GDM1 (cell line): ENCODE data around the gene HAUS7.
A peak's percentile ranks its signal among the peaks of the same experiment; 100 is the strongest.

Source experiments
- DNase-seq: peaks from one replicate; lab custom pipeline; 2025; lab: John Stamatoyannopoulos, UW

HAUS7 gene

DNA sequence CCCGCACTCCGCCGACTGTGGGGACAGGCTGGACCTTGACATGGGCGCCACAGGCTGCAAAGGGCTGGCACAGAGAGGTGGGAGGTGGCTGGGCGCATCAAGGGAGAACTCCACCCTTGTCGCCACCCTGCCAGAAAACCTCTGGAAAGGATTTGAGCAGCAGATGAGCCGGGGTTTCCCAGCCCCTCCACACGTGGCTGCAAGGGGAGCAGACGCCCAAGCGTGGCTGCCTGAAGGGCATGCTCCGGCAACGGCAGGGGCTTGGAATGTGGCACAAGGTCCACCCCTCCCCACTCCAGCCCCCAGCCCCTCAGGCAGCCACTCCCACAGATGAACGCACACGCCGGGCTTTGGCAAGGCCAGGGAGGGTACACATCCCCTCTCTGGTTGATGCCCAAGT lies 29.0 kb upstream of the HAUS7 start:
- no peak for DNase-seq

DNA sequence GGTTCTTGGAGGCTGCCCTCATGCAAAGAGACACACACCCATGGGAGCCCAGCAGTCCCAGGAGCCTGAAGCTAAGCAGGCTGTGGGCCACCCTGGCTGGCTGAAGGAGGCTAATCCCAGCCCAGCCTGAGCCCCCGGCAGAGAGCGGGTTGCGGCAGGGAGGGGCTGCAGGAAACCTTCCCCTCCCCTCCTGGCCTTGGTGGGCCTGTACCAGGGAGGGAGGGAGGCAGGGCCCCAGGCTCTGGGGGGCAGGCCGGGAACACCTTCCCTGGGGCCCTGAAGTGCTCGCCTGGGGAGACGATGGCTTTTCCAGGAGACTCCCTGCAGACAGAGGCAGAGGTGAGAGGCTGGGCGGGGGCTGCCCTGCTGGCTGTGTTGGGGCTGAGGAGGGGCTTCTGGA lies 28.1 kb upstream of the HAUS7 start:
- no peak for DNase-seq

DNA sequence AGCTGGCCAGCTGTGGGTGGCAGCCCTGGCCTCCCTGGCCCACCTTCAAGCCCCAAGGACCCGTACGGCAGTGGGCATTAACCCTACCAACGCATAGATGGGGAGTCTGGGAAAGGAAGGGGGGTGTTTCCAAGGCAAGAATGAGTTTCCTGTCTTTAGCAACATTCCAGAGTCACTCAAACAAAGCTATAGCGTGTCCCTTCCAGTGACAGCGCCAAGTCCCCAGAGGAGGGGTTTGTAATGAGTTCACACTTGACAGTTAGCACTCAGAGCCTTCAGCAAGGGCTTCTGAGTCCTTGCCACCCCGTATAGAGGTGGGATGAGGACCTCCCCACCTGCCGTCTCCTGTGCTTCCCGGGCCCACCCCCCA lies 26.2 kb upstream of the HAUS7 start:
- DNase-seq = no peak

DNA sequence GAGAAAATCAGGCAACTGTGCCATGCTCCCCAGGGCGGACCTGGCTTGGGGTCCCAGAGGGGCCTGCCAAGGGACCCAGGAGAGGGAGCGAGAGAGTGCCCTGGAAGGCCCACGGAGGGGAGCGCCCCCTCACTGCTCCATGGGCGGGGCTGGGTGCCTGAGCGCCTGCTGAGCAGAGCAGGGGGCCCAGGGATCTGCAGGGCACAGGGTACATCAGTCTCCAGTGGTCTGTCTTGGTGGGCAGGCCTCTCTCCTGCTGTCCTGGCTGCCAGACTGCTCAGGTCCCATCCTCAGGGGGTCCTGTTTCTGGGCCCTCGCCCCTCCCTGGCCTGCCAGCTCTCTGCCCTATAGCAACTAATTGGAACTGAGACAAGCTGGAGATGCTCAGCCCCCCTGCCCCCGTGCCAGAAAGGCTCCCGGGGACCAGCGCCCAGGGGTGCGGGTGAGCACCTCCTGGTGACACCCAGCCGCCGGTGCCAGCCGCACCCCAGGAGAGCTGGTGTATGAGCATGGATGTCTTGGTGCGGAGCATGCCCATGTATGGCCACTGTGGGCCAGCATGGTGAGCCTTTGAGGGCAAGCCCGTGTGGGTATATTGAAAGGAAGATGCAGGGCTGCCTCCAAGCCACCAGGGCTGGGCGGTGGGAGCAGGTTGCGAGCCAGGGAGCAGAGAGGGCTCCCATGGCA lies 25.7 kb upstream of the HAUS7 start:
- no peak for DNase-seq

DNA sequence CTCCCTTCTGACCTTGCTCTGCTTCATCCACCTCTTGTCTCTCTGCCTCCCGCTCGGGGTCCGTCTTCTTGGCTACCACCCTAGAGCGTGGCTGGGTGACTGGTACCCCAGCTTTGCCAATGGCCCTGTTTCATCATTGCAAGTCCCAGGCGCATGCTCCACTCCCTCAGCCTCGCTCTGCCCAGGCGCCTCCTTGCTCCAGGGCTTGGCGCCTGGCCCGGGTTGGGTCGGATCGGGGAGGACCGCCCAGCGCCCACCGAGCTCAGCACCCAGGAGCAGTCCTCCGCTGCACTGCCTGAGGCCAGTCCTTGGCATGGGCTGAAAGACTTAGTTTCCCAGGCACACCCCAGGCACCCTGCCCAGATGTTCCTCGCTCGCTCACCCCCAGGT lies 25.0 kb upstream of the HAUS7 start:
- no peak for DNase-seq

DNA sequence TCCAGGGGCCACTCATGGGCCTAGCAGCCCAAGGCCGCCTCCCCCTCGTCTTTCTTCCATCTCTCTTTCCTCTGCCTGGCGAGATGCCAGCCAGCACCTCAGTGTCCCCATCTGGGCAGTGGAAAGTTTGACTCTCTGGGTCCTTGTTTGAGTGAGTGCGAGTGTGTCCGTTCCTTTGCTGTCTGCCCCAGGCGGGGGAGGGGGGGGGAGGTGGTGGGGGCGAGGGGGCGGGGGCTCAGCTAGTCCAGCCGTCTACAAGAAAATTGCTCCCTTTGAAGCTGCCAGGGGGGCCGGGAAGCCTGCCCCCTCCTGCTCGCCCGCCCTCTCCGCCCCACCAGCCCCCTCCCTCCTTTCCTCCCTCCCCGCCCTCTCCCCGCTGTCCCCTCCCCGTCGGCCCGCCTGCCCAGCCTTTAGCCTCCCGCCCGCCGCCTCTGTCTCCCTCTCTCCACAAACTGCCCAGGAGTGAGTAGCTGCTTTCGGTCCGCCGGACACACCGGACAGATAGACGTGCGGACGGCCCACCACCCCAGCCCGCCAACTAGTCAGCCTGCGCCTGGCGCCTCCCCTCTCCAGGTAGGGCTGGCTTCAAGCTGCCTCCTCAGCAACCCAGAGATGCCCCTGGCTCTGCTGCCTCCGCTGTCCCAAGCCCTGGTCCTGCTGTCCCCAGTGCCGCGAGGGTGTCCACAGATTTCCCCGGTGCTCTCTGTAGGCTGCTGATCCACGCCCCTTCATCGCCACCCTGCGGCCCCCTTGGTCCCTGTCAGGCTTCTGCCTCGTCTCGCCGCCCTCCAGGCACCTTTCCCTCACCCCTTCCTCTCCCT lies 24.4 kb upstream of the HAUS7 start, which contains the start of gene BGN:
Gene BGN, plus strand, starts transcription at position 440 of the 821 bp plus-strand sequence. CDS start 9,652 bp downstream, outside the sequence.
- DNase-seq = no peak

DNA sequence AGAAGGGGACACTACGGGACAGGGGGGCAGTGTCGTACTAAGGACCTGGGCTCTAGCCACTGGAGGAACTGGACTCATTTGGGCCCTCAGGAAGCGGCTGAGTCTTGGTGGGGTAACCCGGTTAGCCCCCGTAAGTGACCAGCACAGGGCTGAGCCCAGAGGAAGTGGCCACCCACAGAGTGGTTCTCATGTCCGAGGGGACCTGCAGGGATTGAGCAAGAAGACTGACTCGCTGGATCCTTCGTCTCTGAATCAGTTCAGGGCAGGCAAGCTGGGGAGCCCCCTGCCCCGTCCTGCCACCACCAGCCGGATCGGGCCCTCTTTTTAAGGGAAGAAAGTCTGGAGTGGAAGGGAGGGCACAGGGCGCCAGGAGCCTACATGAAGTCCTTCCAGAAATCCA lies 23.7 kb upstream of the HAUS7 start:
- DNase-seq = no peak

DNA sequence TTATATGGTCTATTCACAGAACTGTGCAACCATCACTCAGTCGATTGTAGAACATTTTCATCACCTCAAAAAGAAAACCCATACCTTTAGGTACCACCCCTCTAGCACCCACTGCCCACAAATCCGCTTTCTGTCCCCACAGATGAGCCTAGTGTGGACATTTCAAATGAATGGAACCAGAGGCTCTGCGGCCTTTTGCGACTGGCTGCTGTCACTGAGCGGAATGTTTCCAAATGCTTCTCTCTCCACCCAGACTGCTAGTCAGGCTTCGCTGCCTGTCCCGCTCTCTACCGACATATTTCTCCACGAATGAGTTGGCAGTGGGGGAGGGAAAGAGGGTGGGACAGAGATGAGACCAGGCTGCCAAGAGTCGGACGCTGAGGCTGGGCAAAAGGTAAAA lies 22.7 kb upstream of the HAUS7 start:
- DNase-seq = no peak

DNA sequence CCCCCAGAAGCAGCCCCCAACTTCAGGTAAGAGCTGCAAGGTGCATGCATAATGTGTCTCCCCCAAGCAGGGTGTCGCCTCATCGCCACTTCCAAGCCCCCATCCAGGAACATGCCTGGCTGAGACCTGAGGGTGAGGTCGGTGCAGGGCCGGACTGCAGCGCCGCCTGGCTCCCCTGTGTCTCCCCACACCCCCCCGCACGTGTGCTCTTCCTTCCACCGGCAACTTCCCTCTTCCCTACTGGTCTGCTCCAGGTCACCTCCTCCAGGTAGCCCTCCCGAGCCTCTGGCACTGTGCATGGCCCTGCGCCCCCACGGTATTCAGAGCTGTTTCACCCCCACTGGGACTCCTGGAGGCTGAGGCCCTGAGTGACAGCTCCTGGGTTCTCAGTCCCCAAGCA lies 22.2 kb upstream of the HAUS7 start:
- DNase-seq = no peak

DNA sequence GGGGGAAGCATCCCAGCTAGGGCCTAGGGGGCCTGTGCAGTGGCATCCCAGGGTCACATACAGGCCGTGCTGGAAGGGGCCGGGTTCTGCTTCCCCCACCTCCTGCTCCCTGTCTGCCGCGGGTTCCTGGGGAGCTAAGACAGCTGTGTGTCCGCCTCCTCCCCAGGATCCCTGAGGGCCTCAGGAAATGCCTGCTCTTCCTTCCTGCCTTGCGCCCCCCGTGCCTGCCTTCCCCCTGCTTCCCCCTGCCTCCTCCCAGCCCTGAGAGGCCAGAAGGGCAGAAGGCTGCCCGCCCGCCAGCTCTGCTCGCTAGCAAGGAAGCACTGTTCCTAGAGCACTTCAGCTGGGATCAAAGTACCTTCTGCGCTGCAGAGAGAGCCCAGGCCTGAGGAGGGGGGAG lies 21.5 kb upstream of the HAUS7 start:
- DNase-seq = peak; percentile 69

DNA sequence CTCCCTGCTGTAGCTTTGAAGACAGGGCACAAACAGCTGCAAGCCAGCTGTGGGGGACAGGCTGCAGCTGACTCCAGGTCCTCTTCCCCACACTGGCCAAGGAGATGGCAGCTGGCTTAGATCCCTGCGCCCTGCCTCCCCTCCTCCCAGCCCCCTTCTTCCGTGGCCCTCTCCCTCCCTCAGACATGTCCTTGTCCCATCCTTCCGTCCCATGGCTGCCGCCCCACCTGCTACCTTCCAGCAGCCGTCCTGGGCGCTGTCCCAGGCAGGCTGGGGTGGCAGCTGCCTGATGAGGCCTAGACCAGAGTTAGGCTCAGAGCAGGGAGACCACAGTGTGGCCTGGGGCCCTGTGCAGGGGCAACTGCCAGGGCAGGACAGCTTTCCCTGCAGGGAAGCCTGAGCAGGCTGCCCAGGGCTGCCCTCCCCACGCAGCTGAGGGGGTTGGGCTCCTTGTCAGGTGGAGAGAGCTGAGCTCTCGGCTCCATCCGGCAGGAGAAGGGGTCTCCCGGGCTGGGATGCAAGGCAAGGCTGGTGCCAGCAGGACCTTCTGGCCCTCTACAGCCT lies 21.1 kb upstream of the HAUS7 start:
- DNase-seq = peak; percentile 50

DNA sequence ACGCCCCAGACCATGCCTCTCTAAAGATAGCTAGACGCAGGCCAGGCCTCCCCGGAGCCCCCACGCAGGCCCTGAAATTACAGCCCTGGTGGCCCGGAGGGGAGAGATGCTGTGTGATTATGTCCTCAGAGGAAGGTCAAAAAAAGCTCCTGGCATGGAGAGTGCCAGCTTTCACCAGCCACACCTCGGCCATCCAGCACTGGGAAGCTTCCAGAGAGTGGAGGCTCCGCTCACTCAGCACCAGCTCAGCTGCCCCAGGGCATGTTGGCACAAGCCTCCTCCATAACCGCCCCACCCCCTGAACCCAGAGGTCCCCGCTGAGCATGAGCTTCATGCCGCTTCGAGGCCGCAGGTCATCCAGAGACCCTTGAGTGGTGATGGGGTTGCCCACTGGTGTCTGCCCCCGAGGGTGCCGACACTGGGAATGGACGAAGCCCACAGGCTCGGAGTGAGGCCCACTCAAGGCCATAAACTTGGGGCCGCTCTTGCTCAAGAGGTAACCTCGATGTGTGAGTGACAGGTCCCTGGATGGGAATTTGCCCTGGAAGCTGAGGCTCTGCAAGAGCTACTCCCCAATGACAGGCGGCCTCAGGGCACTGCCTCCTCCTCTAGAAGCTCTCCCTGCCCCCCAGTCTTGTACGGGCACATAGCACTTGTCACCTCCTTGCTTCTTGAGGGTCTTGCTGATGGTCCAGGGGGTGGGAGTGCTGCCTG lies 20.0 kb upstream of the HAUS7 start:
- DNase-seq = no peak

DNA sequence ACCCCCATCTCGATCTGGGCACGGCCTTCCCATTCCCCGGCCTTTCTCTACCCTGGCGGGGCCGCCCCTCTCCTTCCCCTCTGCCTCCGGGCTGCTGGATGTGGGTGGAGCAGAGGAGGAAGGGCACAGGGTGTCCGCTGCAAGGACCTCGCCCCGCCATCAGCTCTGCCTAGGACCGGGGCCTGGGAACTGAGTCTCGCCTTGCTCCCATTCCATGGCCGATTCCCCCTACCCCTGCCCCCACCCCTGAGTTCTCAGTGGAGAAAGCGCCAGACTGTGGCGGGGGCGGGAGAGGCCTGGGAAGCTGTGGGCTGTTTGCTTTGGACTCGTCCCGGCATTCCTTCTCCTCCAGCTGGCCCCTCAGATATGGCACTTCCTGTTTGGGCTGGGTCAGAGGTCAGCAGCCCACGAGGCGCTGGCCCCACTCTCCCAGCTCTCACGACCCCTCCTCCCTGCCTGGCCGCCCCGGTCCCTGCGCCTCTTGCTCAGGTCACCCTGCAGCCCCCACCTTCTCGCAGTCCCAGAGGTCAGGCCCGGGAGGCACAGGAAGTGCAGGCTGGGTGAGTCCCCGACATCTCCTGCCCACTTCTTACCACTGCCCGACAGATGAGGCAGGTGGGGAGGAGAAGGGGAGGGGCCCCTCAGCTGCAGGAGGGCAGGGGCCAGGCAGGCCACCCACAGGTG lies 18.0 kb upstream of the HAUS7 start:
- no peak for DNase-seq

DNA sequence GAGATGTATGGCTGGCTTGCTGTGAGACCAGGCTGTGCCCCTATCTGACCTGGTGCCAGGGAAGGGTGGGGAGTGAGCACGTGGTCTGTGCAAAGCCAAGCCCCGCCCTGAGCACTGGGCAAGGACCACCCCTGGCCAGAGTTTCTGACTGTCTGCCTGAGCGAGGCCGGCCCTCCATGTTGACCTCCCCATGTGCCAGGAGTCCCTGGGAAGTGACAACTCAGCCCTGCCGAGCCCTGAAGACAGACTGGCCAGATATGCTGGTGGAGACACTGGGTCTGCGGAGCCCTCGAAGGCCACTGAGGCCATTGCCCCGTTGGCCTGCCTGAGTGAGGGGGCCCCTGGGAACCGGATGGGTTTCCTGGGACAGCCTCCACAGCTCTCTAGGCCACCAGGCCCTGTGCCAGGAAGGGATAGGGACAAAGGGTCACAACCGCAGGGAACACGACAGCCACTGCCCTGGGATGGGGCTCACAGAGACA lies 17.3 kb upstream of the HAUS7 start:
- DNase-seq = no peak

DNA sequence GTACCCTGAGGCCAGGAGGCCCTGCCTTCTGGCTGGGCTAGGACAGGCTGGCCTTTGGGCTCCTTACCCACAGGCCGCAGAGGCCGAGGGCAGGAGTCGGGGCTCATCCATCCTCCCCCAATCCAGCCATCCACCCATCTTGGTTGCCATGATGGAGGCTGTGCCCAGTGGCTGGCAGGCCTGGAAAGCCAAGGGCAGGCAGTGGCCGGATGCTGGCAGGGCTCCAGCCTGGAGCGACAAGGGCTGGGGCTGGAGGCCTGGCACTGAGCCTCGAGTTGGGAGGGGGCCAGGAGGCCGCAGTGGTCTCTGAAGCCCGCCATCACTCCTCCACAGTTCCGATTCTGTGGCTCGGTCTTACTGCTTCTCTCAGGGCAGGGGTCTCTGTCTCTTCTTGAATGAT lies 15.8 kb upstream of the HAUS7 start:
- DNase-seq = no peak

DNA sequence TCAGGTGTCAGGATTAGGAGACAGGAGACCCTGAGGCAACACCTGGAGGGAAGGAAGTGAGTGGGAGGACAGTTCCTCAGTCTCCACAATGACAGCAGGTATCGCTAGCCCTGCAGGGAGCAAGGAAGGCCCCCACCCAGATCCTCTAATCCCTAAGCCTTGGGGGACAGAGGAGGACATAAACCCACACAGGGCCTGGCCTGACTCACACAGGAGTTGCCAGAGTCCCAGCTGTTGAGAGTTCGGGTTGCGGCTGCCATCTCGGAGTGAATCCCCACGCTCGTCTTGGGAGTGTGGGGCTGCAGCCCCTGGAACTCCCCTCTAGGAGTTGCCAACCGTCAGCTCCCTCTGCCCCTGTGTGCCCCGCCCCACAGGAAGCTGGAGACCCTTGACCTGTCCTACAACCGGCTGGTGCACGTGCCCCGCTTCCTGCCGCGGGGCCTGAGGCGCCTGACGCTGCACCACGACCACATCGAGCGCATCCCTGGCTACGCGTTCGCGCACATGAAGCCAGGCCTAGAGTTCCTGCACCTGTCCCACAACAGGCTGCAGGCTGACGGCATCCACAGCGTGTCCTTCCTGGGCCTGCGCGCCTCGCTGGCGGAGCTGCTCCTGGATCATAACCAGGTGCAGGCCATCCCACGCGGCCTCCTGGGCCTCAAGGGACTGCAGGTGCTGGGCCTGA lies 15.2 kb upstream of the HAUS7 start:
- peak; percentile 4 for DNase-seq

DNA sequence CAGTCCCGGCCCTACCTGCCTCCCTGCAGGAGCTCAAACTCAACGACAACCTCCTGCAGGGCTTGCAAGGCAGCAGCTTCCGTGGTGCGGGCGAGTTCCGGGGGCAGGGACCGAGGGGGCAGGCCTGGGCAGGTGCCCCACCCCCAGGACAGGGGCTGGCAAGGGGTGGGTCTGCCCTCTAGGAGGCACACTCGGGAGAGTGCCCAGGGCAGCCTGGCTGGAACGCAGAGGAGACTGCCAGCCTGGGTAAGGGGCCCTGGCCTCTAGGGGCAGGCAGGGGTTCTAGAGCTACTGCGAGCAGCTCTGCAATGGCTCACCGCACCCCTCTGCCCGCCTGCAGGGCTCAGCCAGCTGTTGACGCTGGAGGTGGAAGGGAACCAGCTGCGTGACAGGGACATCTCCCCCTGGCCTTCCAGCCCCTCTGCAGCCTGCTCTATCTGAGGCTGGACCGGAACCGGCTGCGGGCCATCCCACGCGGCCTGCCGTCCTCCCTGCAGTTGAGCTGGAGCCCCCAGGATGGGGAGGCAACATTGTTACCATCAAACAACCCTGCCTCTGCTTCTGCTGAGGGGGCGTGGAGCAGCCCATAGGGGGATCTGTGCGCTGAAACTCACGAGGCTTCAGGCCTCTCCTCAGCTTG lies 12.1 kb upstream of the HAUS7 start:
- no peak for DNase-seq

DNA sequence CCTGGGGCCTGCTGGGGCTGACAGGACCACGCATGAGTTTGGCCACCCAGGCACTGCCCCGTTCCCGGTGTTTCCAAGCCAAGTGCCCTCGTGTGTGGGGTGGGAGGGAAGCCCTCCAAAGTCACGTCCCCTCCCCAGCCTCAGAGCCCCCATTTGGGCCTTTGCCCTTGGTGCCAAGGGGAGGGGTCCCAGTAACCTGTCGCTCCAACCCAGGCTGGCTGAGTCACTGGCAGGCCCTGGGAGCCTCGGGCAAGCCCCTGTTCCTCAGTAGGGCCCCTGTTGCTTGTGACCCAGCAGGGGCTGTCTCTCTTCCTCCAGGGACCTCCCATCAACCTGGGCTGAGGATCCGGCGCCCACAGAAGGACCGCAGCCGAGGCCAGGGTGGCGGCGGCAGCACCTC lies 10.7 kb upstream of the HAUS7 start:
- no peak for DNase-seq

DNA sequence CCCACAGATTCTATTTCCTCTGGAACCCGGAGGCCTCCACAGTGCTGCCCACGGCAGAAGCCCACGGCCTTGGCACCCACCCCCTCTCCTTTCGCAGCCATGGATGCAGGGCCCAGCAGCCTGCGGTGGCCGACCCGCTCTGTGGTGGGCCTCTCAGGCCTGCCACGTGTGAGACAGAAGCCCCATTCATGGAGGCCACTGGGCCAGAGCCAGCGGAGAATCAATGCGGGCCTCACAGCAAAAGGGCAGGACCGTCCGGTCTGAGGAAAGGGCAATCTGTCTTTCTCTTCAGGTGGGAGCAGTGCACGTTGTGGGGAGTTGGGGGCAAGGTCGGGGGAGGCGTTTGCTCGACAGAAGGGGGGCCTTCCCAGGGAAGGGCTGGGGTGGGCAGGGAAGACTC lies 8.4 kb upstream of the HAUS7 start:
- DNase-seq = no peak

DNA sequence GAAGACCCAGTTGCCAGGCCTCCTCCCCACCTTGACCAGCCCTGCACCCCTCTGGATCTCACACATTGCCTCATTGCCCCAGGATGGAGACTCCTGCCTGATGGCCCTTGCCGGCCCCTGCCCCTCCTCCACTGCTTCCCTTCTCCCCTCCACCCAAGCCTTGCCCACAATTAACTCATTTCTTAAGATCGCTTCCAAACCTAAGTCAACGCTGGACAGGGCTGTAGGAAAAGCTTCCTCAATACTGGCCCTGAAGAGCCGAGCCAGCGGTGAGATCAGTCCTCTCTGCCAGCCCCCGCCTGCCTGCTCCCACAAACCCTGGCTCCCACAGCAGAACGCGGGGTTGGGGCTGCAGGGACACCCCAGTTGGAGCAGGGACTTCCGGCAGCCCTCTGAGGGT lies 7.5 kb upstream of the HAUS7 start:
- no peak for DNase-seq

DNA sequence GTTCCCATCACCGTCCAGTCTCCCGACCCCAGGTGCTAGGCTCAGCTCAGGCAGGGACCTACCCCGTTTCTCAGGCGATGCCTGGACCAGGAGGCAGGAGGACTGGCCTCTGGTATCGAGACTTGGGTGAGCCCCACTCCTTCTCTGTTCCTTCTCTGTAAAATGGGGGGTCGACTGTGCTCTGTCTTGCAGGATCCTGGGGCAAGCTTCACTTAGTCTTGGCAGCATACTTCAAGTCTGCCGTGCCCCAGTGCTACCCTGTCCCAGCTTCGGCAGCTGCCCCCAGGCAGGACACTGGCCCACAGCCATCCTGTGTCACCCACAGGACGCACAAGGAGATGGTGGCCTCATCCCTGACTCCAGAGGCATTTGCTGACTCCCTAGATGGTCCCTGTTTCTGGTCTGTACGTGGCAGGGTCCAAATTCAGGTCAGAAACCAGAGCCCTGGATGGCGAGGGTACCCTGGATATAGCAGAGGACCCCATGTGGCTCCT lies 7.0 kb upstream of the HAUS7 start:
- DNase-seq = no peak
